GM12801 (cell line): ENCODE measurements around the gene NFIC.

Experiments
- CTCF ChIP-seq: IDR thresholded peaks from one replicate; pipeline ENCODE4 v1.5.1; 2011; ENCODE audit warnings: control low read depth; ENCODE audit not compliant: insufficient read length; ENCODE audit errors: extremely low read depth

The NFIC gene

GRCh38 chr19:3398114-3398899 is 31.9 kb downstream of the NFIC start:
- no peak for TF ChIP-seq CTCF

- TF ChIP-seq CTCF, result no peak
Observed at GRCh38 chr19:3398900-3399278, 32.5 kb downstream of the NFIC start.

GRCh38 chr19:3401004-3401768 is 34.8 kb downstream of the NFIC start:
- TF ChIP-seq CTCF, result no peak

- no peak for TF ChIP-seq CTCF
Observed at GRCh38 chr19:3402631-3403443, 36.5 kb downstream of the NFIC start.

GRCh38 chr19:3403489-3404323 is 37.3 kb downstream of the NFIC start:
- TF ChIP-seq CTCF, result no peak

GRCh38 chr19:3404324-3405260 is 38.2 kb downstream of the NFIC start:
- TF ChIP-seq CTCF, result no peak
